ENCODE results near the gene TLK1.

DNA sequence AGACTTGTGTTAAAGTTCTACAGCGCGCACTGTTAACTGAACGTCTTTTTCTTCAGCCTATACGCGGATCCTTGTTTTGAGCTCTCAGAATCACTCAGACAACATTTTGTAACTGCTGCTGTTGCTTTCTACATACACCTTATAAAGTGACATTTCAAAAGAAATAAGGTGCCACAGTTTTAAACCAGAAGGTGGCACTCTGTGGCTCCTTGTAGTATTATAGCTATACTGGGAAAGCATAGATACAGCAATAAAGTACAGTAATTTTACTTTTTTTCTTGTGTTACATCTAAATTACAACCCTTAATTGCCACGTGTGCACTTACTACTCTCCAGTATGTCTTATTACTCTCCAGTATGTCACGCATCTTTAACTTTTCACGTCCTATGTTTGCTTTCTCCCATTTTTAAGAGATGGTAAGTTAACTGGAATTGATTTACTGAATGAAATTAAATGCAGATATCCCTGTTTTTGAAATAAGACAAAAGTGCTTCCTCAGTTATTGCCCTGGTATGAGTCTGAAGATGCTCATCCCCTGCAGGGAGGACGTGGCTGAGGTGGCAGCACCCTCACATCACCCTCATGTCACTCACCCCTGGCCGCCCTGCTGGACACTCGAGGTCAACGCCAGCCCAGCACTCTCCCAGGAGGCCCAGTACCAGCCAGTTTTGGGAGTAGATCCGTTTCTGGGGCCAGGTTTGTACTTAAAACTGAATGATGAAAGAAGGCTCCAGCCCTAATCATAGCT lies 193.9 kb downstream of the TLK1 start:
- TF ChIP-seq, protein P1, sequence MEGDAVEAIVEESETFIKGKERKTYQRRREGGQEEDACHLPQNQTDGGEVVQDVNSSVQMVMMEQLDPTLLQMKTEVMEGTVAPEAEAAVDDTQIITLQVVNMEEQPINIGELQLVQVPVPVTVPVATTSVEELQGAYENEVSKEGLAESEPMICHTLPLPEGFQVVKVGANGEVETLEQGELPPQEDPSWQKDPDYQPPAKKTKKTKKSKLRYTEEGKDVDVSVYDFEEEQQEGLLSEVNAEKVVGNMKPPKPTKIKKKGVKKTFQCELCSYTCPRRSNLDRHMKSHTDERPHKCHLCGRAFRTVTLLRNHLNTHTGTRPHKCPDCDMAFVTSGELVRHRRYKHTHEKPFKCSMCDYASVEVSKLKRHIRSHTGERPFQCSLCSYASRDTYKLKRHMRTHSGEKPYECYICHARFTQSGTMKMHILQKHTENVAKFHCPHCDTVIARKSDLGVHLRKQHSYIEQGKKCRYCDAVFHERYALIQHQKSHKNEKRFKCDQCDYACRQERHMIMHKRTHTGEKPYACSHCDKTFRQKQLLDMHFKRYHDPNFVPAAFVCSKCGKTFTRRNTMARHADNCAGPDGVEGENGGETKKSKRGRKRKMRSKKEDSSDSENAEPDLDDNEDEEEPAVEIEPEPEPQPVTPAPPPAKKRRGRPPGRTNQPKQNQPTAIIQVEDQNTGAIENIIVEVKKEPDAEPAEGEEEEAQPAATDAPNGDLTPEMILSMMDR (IDR thresholded peaks at IDR 0.05; ENCODE audit: insufficient read depth, low read depth, low read length), result peak; percentile 18
- TF ChIP-seq EZH2 (IDR thresholded peaks at IDR 0.05; ENCODE audit: insufficient read depth, low read length), result no peak

Data from astrocyte (in vitro differentiated cells and primary cell).